Thyroid gland (tissue), 4 donors: Measurements from ENCODE around the gene PARP8. TPM values are rescaled to one million over a fixed set of nuclear protein-coding genes. Genes with fewer than 3 reads are reported as not detected.

Experiments used
- DNase-seq, 2 donors: peaks; one replicate each; pipeline ENCODE4 v3.0.0-alpha.2; 2019
- H3K27ac ChIP-seq, 3 donors: fragments of 200-600 bp; sonication (generic); 1 replicate in 2 of 3; 2 replicates in 1 of 3; pipeline ENCODE4 v1.5.1; 2016 to 2019; ENCODE audit warnings: mild to moderate bottlenecking in 1 of 3, moderate library complexity in 1 of 3
- H3K27me3 ChIP-seq: fragments of 200-600 bp; sonication (generic); one replicate; pipeline ENCODE4 v1.5.1; 2019
- H3K36me3 ChIP-seq, 2 donors: fragments of 200-600 bp; sonication (generic); one replicate each; pipeline ENCODE4 v1.5.1; 2016 to 2019
- H3K4me1 ChIP-seq, 2 donors: fragments of 200-600 bp; sonication (generic); one replicate each; pipeline ENCODE4 v1.5.1; 2017 to 2019
- H3K4me3 ChIP-seq, 3 donors: fragments of 200-600 bp; sonication (generic); replicated peaks in 1 of 3; 1 replicate in 2 of 3; 2 replicates in 1 of 3; pipeline ENCODE4 v1.5.1; 2016; ENCODE audit warnings: mild to moderate bottlenecking in 1 of 3
- H3K9me3 ChIP-seq: fragments of 200-600 bp; sonication (generic); one replicate; pipeline ENCODE4 v1.5.1; 2017
- CTCF ChIP-seq, 6 experiments: fragments of 200-600 bp in 3 of 6; fragments of 450-650 bp in 3 of 6; sonication (generic) in 3 of 6; IDR thresholded peaks; one replicate each; pipeline ENCODE4 v1.5.1; 2016 to 2019; ENCODE audit warnings: antibody characterized with exemption in 6 of 6, mild to moderate bottlenecking in 2 of 6, inconsistent platforms in 1 of 6, moderate library complexity in 1 of 6
- POLR2A ChIP-seq, 2 donors: fragments of 450-650 bp; IDR thresholded peaks; one replicate each; pipeline ENCODE4 v1.6.1; 2017; ENCODE audit warnings: antibody characterized with exemption in 2 of 2, mild to moderate bottlenecking in 2 of 2, moderate library complexity in 1 of 2
- WGBS, 2 donors: methylation state at CpG; one replicate each; pipeline ENCODE4 v1.1.5; 2017; 5-methylcytosine and 5-hydroxymethylcytosine counted together
- intact Hi-C: fragments of 100-400 bp; cut with DNase I; formaldehyde crosslinking; loops from one replicate; pipeline ENCODE4 v1.15.1; 2023
- total RNA-seq, 4 donors: library from RNA; depleted of rRNA; stranded (reverse); fragments of >200 nt; gene quantifications; one replicate each; pipeline ENCODE4 v1.2.3, GENCODE V29; 2016

Gene PARP8
- total RNA-seq, 4 donors from 2014 or later = 71.2 to 151 (median 107) TPM

GRCh38 chr5:50704730-50705129 lies 38.3 kb downstream of the PARP8 start:
- no peaks in the 10 kb centered on the region for H3K27me3 ChIP-seq
- no peak overlapping the region for H3K27ac ChIP-seq
- H3K4me1 ChIP-seq = peaks cover 10 to 11% of the 10 kb centered on the region in 2 donors
- H3K36me3 ChIP-seq = no peaks in the 10 kb centered on the region
- intact Hi-C loops = no loop called here
- no peak for DNase-seq
- 76 to 84% methylated on average over 3 of the region's 3 CpGs for WGBS, 2 donors
- TF ChIP-seq CTCF (IDR thresholded peaks at IDR 0.05) (no peak), POLR2A (IDR thresholded peaks at IDR 0.05) (no peak)
- no peak overlapping the region for H3K4me3 ChIP-seq
- H3K9me3 ChIP-seq = no peaks in the 10 kb centered on the region

GRCh38 chr5:50709471-50709870 lies 43.0 kb downstream of the PARP8 start:
- H3K27ac ChIP-seq = no peak overlapping the region
- no peaks in the 10 kb centered on the region for H3K9me3 ChIP-seq
- no peak overlapping the region for H3K4me3 ChIP-seq
- no peaks in the 10 kb centered on the region for H3K36me3 ChIP-seq
- H3K4me1 ChIP-seq = peaks cover 15 to 22% of the 10 kb centered on the region in 2 donors
- intact Hi-C loops = no loop called here
- no peaks in the 10 kb centered on the region for H3K27me3 ChIP-seq
- TF ChIP-seq POLR2A (IDR thresholded peaks at IDR 0.05) = no peak
- TF ChIP-seq CTCF (IDR thresholded peaks at IDR 0.05) = no peak
- DNase-seq = no peak
- 71 to 85% methylated on average over 1 of the region's 1 CpG for WGBS, 2 donors

GRCh38 chr5:50710838-50711237 lies 44.4 kb downstream of the PARP8 start:
- DNase-seq = no peak
- intact Hi-C loops = no loop called here
- no peaks in the 10 kb centered on the region for H3K36me3 ChIP-seq
- 34 to 44% methylated on average over 2 of the region's 2 CpGs for WGBS, 2 donors
- H3K27me3 ChIP-seq = no peaks in the 10 kb centered on the region
- peaks cover 14 to 22% of the 10 kb centered on the region in 2 donors for H3K4me1 ChIP-seq
- H3K9me3 ChIP-seq = no peaks in the 10 kb centered on the region
- no peak overlapping the region for H3K4me3 ChIP-seq
- no peak overlapping the region for H3K27ac ChIP-seq
- no peak for TF ChIP-seq POLR2A (IDR thresholded peaks at IDR 0.05)
- no peak for TF ChIP-seq CTCF (IDR thresholded peaks at IDR 0.05)

- no peaks in the 10 kb centered on the region for H3K36me3 ChIP-seq
- H3K27me3 ChIP-seq = no peaks in the 10 kb centered on the region
- intact Hi-C loops = no loop called here
- WGBS, 2 donors = 59 to 64% methylated on average over 2 of the region's 2 CpGs
- peak; percentile 12 to 19 for DNase-seq
- TF ChIP-seq CTCF (IDR thresholded peaks at IDR 0.05) (no peak), POLR2A (IDR thresholded peaks at IDR 0.05) (no peak)
- H3K4me3 ChIP-seq = no peak overlapping the region
- no peaks in the 10 kb centered on the region for H3K9me3 ChIP-seq
- H3K27ac ChIP-seq = no peak overlapping the region
- H3K4me1 ChIP-seq = peaks cover 14 to 22% of the 10 kb centered on the region in 2 donors
Observed at GRCh38 chr5:50711280-50711679, 44.8 kb downstream of the PARP8 start.

GRCh38 chr5:50712479-50712878 lies 46.0 kb downstream of the PARP8 start:
- H3K4me3 ChIP-seq = no peak overlapping the region
- 75 to 89% methylated on average over 1 of the region's 1 CpG for WGBS, 2 donors
- no peaks in the 10 kb centered on the region for H3K27me3 ChIP-seq
- no peak overlapping the region for H3K27ac ChIP-seq
- TF ChIP-seq CTCF (IDR thresholded peaks at IDR 0.05) = no peak
- no peak for TF ChIP-seq POLR2A (IDR thresholded peaks at IDR 0.05)
- DNase-seq = no peak
- H3K4me1 ChIP-seq = peaks cover 14 to 19% of the 10 kb centered on the region in 2 donors
- H3K36me3 ChIP-seq = no peaks in the 10 kb centered on the region
- no peaks in the 10 kb centered on the region for H3K9me3 ChIP-seq
- intact Hi-C loops = no loop called here
